Kidney tubule cell (primary cell): ENCODE measurements around the gene ATG4C.
"Not testable (repeated sequence)": the region's sequence is repeated elsewhere in the genome, so short reads cannot be mapped to it uniquely, and the experiment has no call there.

Experiments used
- DNase-seq: peaks from one replicate; pipeline ENCODE4 v3.0.0-alpha.2; 2018; ENCODE audit warnings: low spot score

Gene ATG4C, protein sequence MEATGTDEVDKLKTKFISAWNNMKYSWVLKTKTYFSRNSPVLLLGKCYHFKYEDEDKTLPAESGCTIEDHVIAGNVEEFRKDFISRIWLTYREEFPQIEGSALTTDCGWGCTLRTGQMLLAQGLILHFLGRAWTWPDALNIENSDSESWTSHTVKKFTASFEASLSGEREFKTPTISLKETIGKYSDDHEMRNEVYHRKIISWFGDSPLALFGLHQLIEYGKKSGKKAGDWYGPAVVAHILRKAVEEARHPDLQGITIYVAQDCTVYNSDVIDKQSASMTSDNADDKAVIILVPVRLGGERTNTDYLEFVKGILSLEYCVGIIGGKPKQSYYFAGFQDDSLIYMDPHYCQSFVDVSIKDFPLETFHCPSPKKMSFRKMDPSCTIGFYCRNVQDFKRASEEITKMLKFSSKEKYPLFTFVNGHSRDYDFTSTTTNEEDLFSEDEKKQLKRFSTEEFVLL

DNA sequence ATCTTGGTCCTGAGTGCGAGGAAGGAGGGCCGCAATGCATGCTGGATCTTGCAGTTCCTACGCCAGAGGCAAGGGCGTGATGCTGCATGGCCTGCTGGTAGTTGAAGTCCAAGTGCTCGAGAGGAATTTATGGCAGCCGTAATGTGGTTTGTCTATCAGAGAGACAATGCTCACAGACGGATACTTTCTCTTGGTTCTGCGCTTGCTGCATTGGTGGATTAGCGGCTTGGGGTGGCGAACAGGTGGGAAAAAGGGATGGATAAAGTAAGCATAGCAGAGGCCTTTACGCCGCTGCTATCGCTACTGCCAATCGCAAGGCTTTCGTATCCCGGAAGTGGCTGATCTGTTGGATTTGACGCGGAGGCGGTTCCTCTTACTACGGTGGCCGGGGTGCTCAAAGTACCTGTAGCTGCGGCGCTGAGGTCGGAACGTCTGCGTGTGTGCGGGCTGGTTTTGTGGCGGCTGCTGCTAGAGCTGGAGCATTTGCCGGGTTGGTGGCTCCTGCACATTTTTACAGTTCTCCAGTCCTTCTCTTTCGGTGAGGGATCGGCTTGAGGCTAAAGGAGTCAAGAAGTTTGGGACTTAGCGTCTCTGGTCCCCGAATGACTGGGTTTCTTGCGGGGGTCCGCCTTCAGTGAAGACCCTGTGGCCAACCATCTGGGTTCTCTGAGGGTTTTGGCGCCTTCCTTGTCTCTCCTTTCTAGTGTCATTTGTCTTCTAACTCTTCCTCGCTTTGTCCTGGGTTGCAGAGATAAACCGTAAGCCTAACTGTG lies at the start of gene ATG4C:
ATG4C (plus strand) TSS at position 397 of the 773 bp plus-strand sequence. CDS start 19,655 bp downstream, outside the sequence.
- peak; percentile 98 for DNase-seq

DNA sequence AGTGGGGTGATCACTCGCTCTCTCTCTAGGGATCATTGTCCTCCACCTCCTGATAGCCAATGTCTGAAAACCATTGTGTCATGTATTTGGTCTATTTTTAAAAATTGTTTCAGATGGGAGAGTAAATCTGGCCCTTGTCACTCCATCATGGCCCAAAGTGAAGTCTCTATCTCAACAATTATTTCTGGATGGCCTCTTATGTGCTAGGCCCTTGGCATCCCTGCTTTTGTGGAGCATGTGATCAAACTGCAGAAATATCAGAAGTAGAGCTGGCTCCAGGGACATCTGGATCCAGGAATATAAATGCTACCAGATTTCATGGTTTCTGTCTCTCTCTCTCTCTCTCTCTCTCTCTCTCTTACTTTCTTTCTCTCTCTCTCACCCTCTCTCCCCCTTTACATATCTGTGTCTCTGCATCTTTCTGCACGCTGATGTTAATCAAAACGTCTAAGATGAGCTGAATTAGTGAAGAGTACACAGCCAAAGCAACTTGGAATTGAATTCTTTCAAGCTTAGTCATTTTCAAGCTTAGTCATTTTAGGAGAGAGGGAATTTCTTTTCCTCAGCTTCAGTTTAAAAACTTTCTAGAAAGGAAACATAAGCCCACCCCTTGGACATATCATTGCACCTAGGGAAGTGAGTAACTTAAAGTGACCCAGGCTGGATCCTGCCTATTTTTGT lies 48.3 kb upstream of the ATG4C start:
- peak; percentile 72 for DNase-seq

DNA sequence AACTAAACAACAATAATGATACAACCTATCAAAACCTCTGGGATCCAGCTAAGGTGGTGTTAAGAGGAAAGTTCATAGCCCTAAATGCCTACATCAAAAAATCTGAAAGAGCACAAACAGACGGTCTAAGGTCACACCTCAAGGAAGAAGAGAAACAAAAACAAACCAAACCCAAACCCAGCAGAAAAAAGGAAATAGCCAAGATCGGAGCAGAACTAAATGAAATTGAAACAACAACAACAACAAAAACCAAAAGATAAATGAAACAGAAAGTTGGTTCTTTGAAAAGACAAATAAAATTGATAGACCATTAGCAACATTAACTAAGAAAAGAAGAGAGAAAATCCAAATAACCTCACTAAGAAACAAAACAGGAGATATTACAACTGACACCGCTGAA lies 43.2 kb upstream of the ATG4C start:
- DNase-seq, result not testable (repeated sequence)

DNA sequence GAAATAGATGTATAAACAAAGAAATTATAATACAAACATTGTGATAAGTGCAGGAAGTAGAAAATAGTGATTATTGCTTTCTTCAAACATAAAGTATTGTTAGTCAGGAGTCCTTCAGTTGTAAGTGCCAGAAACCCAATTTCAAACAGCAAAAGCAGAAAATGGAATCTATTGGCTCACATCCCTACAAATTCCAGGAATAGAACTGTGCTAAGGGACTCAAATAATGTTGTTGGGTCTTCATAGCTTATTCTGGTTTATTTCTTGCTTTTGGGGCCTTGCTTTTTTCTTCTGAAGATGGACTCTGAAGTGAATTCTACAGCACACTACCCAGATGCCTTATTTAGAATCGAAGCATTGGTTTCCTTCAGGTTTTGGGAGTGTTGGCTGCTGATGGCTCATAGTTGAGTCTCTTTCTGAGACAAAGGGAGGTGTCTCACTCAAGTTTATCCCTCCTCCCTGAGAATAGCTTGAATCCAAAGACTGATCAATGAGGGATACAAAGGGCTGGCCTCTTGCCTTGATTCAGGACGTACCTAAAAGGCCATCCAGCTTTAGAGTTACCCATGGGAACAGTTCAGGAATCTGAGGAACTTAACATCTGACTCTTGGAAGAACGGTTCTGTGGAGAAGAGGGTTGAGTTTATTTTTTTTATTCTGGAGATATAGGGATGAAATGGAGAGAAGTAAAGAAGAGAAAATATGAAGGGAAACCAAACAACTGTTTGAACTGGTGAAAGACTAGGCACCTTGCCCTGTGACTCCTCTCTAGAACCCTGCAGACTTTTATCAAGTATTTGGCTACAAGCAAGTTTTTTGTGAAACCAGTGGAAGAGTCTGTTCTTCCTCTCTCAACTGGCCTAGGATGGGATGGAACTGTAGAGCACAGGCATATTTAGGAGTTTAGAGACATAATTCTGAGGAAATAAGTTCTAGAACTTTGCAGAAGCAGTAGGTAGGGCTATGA lies 39.0 kb upstream of the ATG4C start:
- DNase-seq, result no peak

DNA sequence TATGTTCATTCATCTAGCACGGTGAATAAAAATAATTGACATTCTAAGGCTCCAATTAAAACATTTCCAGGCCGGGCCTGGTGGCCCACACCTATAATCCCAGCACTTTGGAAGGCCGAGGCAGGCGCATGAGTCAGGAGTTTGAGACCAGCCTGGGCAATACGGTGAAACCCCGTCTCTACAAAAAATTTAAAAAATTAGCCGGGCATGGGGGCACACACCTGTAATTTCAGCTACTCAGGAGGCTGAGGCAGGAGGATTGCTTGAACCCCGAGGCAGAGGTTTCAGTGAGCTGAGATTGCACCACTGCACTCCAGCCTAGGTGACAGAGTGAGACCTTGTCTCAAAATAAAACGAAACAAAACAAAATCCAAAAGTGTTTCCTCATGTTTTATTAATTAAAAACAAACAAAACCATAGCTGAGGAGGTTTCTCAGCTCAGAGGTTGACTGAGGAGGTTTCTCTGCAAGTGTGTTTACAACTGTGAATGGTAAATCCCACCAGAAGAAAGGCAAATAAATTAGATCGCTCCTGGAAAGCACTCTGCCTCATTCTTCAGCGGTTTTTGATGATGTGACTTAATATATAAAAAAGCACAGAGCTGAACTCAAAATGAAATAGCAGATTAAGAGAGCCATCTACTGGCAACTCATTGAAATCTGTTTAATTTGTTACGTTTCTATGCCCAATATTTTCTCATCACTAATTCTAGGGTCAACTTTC lies 37.7 kb upstream of the ATG4C start:
- DNase-seq, result peak; percentile 56

DNA sequence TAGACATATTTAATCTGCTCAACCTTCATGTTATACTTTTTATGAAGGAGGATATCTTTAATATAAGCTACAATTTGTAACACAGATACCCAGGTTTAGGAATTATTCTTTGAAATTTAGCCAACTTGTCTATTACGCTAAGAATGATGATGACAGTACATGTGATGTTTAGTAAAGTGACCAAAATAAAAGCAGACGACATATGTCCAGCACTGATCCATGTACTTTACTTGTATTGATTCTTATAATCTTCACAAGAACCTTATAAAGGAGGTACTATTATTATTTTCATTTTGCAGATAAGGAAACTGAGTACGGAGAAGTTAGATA lies 37.2 kb upstream of the ATG4C start:
- no peak for DNase-seq

DNA sequence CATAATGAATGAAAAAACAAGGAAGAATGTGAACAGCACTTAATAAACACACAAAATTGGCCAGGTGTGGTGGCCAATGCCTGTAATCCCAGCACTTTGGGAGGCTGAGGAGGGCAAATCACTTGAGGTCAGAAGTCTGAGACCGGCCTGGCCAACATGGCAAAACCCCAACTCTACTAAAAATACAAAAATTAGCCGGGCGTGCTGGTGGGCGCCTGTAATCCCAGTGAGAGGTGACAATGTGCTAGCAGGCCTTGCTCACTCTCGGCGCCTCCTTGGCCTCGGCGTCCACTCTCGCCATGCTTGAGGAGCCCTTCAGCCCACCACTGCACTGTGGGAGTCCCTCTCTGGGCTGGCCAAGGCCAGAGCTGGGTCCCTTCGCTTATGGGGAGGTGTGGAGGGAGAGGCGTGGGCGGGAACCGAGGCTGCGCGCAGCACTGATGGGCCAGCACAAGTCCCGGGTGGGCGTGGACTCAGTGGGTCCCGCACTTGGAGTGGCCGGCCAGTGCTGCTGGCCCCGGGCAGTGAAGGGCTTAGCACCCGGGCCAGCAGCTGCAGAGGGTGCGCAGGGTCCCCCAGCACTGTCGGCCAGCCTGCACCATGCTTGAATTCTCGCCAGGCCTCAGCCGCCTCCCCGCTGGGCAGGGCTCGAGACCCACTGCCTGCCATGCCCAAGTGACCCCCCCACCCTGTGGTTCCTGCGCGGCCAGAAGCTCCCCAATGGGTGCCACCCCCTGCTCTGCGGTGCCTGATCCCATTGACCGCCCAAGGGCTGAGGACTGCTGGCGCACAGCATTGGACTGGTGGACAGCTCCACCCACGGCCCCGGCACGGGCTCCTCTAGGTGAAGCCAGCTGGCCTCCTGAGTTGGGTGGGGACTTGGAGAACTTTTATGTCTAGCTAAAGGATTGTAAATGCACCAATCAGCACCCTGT lies 30.6 kb upstream of the ATG4C start:
- no peak for DNase-seq

DNA sequence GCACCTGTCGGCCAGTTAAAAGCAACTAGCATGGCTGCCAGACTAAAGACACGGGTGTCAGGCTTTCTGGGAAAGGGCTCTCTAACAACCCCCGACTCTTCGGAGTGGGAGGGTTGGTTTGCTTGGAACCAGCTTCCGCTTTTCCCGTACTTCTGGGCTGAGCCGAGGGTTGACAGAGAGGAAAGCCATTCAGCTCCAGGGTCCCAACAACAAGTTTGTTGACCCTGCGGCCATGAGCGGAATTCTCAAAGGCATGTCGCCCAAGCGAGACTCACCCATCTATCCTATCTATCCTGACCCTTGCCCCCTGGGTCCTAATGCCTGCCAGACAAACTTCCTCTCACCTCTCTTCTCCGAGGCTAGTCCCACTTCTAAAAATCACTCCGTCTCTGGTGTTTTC lies 29.0 kb upstream of the ATG4C start:
- DNase-seq, result not testable (repeated sequence)

DNA sequence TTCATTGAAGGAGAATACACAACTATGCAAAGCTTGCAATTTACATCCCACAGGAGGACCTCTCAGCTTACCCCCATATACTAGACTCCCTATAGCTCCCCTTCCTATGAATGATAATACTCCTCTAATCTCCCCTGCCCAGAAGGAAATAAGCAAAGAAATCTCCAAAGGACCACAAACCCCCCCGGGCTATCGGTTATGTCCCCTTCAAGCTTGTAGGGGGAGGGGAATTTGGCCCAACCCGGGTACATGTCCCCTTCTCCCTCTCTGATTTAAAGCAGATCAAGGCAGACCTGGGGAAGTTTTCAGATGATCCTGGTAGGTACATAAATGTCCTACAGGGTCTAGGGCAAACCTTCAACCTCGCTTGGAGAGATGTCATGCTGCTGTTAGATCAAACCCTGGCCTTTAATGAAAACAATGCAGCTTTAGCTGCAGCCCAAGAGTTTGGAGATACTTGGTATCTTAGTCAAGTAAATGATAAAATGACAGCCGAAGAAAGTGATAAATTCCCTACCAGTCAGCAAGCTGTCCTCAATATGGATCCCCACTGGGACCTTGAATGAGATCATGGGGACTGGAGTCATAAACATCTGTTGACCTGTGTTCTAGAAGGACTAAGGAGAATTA lies 27.6 kb upstream of the ATG4C start:
- DNase-seq, result not testable (repeated sequence)

DNA sequence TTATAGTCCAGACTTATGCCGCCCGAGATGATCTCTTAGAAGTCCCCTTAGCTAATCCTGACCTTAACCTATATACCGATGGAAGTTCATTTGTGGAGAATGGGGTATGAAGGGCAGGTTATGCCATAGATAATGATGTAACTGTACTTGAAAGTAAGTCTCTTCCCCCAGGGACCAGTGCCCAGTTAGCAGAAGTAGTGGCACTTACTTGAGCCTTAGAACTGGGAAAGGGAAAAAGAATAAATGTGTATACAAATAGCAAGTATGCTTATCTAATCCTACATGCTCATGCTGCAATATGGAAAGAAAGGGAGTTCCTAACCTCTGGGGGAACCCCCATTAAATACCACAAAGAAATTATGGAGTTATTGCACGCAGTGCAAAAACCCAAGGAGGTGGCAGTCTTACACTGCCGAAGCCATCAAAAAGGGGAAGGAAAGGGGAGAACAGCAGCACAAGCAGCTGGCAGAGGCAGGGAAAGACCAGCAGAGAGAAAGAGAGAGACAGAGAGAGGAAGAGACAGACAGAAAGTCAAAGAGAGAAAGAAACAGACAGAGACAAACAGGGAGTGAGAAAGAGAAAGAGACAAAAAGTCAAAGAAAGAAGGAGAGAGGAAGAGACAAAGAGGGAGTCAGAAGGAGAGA lies 24.6 kb upstream of the ATG4C start:
- not testable (repeated sequence) for DNase-seq

DNA sequence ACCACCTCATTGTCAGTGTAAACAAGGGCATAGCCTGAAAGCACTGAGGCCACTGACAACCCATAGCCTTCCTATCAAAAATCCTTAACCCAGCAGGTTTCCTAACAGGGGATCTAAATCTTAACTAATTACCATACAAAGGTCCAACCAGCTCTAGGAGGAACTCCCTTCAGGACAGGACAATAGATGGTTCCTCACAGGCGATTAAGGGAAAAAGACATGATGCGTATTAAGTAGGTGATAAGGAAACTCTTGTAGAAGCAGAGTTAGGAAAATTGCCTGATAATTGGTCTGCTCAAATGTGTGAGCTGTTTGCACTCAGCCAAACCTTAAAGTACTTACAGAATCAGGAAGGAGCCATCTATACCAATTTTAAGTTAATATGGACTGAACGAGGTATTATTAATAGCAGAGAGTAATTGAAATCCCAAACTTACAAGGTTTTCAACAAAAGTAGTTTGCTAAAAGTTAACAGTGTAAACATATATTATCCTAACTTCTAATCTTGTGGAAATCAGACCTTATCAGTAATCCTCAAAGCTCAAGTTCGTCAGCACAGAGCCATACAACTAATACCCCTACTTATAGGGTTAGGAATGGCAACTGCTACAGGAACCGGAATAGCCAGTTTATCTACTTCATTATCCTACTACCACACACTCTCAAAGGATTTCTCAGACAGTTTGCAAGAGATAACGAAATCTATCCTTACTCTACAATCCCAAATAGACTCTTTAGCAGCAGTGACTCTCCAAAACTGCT lies 23.7 kb upstream of the ATG4C start:
- not testable (repeated sequence) for DNase-seq

DNA sequence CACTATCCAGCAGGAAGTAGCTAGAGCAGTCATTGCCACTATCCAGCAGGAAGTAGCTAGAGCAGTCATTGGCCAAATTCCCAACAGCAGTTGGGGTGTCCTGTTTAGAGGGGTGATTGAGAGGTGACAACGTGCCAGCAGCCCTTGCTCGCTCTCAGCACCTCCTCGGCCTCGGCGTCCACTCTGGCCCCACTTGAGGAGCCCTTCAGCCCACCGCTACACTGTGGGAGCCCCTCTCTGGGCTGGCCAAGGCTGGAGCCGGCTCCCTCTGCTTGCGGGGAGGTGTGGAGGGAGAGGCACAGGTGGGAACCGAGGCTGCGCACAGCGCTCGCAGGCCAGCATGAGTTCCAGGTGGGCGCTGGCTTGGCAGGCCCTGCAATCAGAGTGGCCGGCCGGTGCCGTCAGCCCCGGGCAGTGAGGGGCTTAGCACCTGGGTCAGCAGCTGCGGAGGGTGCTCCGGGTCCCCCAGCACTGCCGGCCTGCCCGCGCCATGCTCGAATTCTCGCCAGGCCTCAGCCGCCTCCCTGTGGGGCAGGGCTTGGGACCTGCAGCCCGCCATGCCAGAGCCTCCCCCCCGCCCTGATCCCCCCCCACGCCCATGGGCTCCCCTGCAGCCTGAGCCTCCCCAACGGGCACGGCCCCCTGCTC lies 22.6 kb upstream of the ATG4C start:
- not testable (repeated sequence) for DNase-seq

DNA sequence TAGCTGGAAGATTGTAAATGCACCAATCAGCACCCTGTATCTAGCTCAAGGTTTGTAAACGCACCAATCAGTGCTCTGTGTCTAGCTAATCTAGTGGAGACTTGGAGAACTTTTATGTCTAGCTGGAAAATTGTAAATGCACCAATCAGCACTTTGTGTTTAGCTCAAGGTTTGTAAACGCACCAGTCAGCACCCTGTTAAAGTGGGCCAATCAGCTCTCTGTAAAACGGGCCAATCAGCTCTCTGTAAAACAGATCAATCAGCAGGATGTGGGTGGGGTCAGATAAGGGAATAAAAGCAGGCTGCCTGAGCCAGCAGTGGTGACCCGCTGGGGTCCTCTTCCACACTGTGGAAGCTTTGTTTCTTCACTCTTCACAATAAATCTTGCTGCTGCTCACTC lies 21.9 kb upstream of the ATG4C start:
- DNase-seq, result not testable (repeated sequence)

DNA sequence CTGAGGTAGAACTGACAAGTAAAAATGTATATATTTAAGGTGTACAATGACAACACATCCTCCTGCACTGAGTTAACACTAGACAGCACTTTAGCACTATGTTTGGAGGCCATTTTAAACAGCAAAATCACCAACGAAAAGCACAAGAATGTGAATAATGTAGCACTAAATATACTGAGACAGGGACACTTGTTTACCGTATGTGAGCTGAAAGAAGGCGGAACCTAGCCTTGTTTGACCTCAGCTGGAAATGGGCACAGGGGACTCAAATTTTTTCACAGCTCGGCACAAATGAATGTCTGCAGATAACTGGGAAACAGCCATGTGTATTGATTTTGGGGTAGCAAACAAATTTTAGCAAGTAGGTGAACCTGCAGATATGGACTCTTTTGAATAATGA lies 18.0 kb upstream of the ATG4C start:
- DNase-seq, result no peak

DNA sequence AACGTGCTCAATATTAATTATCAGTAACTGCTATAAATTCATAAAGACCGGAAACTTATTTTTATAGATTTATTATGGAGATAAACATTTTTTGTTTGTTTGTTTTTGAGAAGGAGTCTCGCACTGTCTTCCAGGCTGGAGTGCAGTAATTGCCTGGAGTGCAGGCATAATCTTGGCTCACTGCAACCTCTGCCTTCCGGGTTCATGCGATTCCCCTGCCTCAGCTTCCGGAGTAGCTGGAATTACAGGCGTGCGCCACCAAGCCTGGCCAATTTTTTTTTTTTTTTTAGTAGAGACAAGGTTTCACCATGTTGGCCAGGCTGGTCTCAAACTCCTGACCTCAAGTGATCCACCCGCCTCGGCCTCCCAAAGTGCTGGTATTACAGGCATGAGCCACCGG lies 15.4 kb upstream of the ATG4C start:
- not testable (repeated sequence) for DNase-seq

DNA sequence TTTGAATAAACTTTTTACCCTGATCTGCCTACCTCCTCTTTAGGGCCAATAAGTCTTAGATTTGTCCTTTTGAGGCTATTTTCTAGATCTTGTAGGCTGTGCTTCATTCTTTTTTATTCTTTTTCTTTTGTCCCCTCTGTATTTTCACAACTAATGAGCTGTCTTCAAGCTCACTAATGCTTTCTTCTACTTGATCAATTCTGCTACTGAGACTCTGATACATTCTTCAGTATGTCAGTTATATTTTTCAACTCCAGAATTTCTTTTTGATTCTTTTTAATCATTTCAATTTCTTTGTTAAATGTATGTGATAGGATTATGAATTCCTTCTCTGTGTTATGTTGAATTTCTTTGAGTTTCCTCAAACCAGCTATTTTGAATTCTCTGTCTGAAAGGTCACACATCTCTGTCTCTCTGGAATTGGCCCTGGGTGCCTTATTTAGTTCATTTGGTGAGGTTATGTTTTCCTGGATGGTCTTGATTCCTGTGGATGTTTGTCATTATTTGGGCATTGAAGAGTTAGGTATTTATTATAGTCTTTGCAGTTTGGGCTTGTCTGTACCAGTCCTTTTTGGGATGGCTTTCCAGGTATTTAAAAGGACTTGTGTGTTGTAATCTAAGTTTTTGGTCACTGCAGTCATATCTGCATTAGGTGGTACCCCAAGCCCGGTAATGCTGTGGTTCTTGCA lies 11.2 kb upstream of the ATG4C start:
- no peak for DNase-seq

DNA sequence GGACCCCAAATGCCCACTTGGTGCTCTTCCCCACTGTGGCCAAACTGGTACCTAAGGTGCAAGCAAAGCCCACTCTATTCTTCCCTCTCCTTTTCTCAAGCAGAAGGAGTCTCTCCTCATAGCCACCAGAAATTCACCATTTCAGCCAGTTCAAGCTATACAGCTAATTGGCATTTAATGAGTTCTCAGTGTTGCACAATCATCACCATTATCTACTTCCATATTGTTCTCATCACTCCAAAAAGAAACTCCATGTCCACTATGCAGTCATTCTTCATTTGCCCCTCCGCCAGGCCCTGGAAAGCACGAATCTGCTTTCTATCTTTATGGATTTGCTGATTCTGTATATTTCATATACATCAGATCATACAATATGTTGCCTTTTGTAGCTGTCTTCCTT lies 9.9 kb upstream of the ATG4C start:
- no peak for DNase-seq
